Measurements from ENCODE around the gene SLC30A10.

Gene SLC30A10

GRCh38 chr1:219963432-219963831 is 35.1 kb upstream of the SLC30A10 start:
- Histone ChIP-seq H3K4me3 (ENCODE audit: low read depth, low read length) (no peak overlapping the region), H3K9me3 (no peaks in the 10 kb centered on the region), H3K4me1 (no peaks in the 10 kb centered on the region), H3K27me3 (no peaks in the 10 kb centered on the region), H3K36me3 (peaks cover 8% of the 10 kb centered on the region; the same call in 1 of the 2 replicates)
- DNase-seq = no peak
- TF ChIP-seq CTCF (IDR thresholded peaks at IDR 0.05; ENCODE audit: low read depth, low read length) = no peak

- H3K27me3 ChIP-seq = no peaks in the 10 kb centered on the region
- TF ChIP-seq CTCF (IDR thresholded peaks at IDR 0.05; ENCODE audit: low read depth, low read length) = no peak
- DNase-seq = no peak
- no peak overlapping the region for H3K4me3 ChIP-seq (ENCODE audit: low read depth, low read length)
- H3K9me3 ChIP-seq = no peaks in the 10 kb centered on the region
- H3K36me3 ChIP-seq = no peaks in the 10 kb centered on the region
- H3K4me1 ChIP-seq = no peaks in the 10 kb centered on the region
Observed at GRCh38 chr1:219961684-219962083, 33.3 kb upstream of the SLC30A10 start.

GRCh38 chr1:219959540-219960203 is 31.3 kb upstream of the SLC30A10 start:
- Histone ChIP-seq H3K4me3 (ENCODE audit: low read depth, low read length) (no peak overlapping the region), H3K36me3 (no peaks in the 10 kb centered on the region), H3K4me1 (no peaks in the 10 kb centered on the region), H3K9me3 (no peaks in the 10 kb centered on the region), H3K27me3 (0 out of 2 replicates have a peak, but pooled peaks cover 3% of the 10 kb centered on the region)
- TF ChIP-seq CTCF (IDR thresholded peaks at IDR 0.05; ENCODE audit: low read depth, low read length) = no peak
- no peak for DNase-seq

- Histone ChIP-seq H3K36me3 (no peaks in the 10 kb centered on the region), H3K9me3 (no peaks in the 10 kb centered on the region), H3K4me1 (no peaks in the 10 kb centered on the region), H3K4me3 (ENCODE audit: low read depth, low read length) (no peak overlapping the region), H3K27me3 (0 out of 2 replicates have a peak, but pooled peaks cover 3% of the 10 kb centered on the region)
- DNase-seq = no peak
- no peak for TF ChIP-seq CTCF (IDR thresholded peaks at IDR 0.05; ENCODE audit: low read depth, low read length)
Observed at GRCh38 chr1:219958875-219959417, 30.6 kb upstream of the SLC30A10 start.

GRCh38 chr1:219954736-219955421 is 26.5 kb upstream of the SLC30A10 start:
- H3K4me3 ChIP-seq (ENCODE audit: low read depth, low read length) = no peak overlapping the region
- no peaks in the 10 kb centered on the region for H3K4me1 ChIP-seq
- no peak for DNase-seq
- TF ChIP-seq CTCF (IDR thresholded peaks at IDR 0.05; ENCODE audit: low read depth, low read length) = no peak
- H3K27me3 ChIP-seq = 0 out of 2 replicates have a peak, but pooled peaks cover 3% of the 10 kb centered on the region
- no peaks in the 10 kb centered on the region for H3K36me3 ChIP-seq
- H3K9me3 ChIP-seq = no peaks in the 10 kb centered on the region

GRCh38 chr1:219954052-219954451 is 25.7 kb upstream of the SLC30A10 start:
- no peak for DNase-seq
- no peak overlapping the region for H3K4me3 ChIP-seq (ENCODE audit: low read depth, low read length)
- no peaks in the 10 kb centered on the region for H3K9me3 ChIP-seq
- no peaks in the 10 kb centered on the region for H3K36me3 ChIP-seq
- H3K27me3 ChIP-seq = 0 out of 2 replicates have a peak, but pooled peaks cover 3% of the 10 kb centered on the region
- TF ChIP-seq CTCF (IDR thresholded peaks at IDR 0.05; ENCODE audit: low read depth, low read length) = no peak
- H3K4me1 ChIP-seq = no peaks in the 10 kb centered on the region

Data from BE2C (cell line).